K562 (cell line): ENCODE measurements around the gene RELCH.

Experiments used
- CHD7 ChIP-seq: fragments of 200-600 bp; sonication (generic); IDR thresholded peaks from one replicate; pipeline ENCODE4 v1.6.1; 2012; ENCODE audit warnings: mild to moderate bottlenecking, low read depth, low read length, inconsistent platforms
- HMG20B ChIP-seq: fragments of 250-450 bp; sonication (Bioruptor Pico); IDR thresholded peaks from 2 replicates; pipeline ENCODE4 v1.5.0; 2021; ENCODE audit warnings: mild to moderate bottlenecking
- ILF3 ChIP-seq: fragments of 450-650 bp; IDR thresholded peaks from 2 replicates; pipeline ENCODE4 v1.6.1; 2018; ENCODE audit warnings: antibody characterized with exemption, mild to moderate bottlenecking, moderate library complexity, borderline replicate concordance
- SMARCB1 ChIP-seq: IDR thresholded peaks from 2 replicates; pipeline ENCODE4 v1.6.1; 2011; ENCODE audit warnings: improper control_type of control experiment, low read depth; ENCODE audit not compliant: insufficient read length
- ZFP36 ChIP-seq: fragments of 150-350 bp; IDR thresholded peaks from 2 replicates; pipeline ENCODE4 v1.6.1; 2018; ENCODE audit warnings: low read length, low read depth; ENCODE audit not compliant: partially characterized antibody
- ZKSCAN3 ChIP-seq: fragments of 250-450 bp; sonication (Bioruptor Pico); IDR thresholded peaks from 2 replicates; pipeline ENCODE4 v1.4.0; 2020
- TF ChIP-seq, protein P1 (sequence below): fragments of 450-650 bp; formaldehyde crosslinking; IDR thresholded peaks from 2 replicates; pipeline ENCODE4 v1.4.0; 2020; ENCODE audit warnings: mild to moderate bottlenecking, moderate library complexity
- TF ChIP-seq, protein P2 (sequence below): IDR thresholded peaks from 2 replicates; pipeline ENCODE4 v1.6.1; 2012; ENCODE audit warnings: low read depth, low read length, improper control_type of control experiment, borderline replicate concordance
- TF ChIP-seq, protein P3 (sequence below): sonication (generic); formaldehyde crosslinking; IDR thresholded peaks from 2 replicates; pipeline ENCODE4 v1.8.0; 2022; ENCODE audit warnings: mild to moderate bottlenecking, missing genetic modification reagents, borderline replicate concordance

DNA sequence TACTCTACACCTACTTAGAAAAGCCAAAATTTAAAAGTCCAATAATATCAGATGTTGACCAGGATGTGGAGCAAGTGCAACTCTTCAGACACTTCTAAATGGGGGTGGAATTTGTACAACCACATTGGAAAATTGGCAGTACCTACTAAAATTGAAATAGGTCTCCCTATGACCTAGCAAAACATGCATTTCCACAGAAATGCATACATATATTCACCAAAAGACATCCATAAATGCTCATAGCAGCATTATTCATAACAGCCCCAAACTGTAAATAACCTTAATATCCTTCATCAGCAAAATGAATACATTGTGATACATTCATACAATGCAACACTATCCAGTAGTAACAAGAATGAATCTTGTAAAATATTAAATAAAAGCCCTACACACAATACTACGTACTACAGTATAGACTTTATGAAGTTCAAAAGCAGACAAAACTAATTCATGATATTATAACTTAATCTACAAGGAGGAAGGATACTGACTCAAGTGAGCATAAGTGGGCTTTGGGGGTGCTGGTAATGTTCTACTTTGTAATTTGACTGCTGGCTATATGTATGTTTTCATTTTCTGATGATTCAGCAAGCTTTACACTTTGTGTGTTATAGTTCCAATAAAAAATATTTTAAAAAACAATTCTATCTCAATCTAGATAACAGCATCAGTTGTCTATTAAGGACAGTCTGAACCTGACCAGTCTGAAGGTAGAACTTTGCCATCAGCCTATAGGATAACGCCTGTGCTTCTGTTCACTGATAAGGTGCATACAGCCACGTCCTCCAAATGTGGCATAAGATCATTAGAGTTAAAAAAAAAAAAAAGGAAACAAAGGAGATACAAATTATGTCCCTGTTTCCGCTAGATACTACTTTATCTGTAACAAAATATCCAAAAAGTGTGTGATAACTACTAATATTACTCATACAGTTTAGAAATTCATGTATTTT is 131.4 kb downstream of the RELCH start:
- TF ChIP-seq HMG20B (CRISPR knock-in tag) (no peak), ZFP36 (no peak), ILF3 (no peak), ZKSCAN3 (CRISPR knock-in tag) (no peak), SMARCB1 (no peak), CHD7 (no peak)
- TF ChIP-seq, protein P1, sequence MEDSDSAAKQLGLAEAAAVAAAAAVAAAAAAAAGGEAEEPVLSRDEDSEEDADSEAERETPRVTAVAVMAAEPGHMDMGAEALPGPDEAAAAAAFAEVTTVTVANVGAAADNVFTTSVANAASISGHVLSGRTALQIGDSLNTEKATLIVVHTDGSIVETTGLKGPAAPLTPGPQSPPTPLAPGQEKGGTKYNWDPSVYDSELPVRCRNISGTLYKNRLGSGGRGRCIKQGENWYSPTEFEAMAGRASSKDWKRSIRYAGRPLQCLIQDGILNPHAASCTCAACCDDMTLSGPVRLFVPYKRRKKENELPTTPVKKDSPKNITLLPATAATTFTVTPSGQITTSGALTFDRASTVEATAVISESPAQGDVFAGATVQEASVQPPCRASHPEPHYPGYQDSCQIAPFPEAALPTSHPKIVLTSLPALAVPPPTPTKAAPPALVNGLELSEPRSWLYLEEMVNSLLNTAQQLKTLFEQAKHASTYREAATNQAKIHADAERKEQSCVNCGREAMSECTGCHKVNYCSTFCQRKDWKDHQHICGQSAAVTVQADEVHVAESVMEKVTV, result no peak
- TF ChIP-seq, protein P2, sequence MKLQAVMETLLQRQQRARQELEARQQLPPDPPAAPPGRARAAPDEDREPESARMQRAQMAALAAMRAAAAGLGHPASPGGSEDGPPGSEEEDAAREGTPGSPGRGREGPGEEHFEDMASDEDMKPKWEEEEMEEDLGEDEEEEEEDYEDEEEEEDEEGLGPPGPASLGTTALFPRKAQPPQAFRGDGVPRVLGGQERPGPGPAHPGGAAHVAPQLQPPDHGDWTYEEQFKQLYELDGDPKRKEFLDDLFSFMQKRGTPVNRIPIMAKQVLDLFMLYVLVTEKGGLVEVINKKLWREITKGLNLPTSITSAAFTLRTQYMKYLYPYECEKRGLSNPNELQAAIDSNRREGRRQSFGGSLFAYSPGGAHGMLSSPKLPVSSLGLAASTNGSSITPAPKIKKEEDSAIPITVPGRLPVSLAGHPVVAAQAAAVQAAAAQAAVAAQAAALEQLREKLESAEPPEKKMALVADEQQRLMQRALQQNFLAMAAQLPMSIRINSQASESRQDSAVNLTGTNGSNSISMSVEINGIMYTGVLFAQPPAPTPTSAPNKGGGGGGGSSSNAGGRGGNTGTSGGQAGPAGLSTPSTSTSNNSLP, result no peak
- TF ChIP-seq, protein P3, sequence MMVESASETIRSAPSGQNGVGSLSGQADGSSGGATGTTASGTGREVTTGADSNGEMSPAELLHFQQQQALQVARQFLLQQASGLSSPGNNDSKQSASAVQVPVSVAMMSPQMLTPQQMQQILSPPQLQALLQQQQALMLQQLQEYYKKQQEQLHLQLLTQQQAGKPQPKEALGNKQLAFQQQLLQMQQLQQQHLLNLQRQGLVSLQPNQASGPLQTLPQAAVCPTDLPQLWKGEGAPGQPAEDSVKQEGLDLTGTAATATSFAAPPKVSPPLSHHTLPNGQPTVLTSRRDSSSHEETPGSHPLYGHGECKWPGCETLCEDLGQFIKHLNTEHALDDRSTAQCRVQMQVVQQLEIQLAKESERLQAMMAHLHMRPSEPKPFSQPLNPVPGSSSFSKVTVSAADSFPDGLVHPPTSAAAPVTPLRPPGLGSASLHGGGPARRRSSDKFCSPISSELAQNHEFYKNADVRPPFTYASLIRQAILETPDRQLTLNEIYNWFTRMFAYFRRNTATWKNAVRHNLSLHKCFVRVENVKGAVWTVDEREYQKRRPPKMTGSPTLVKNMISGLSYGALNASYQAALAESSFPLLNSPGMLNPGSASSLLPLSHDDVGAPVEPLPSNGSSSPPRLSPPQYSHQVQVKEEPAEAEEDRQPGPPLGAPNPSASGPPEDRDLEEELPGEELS (CRISPR knock-in tag), result no peak
